HG03565 (cell line): Measurements from ENCODE around the gene SYCE1.
"Not testable (repeated sequence)": the region's sequence is repeated elsewhere in the genome, so short reads cannot be mapped to it uniquely, and the experiment has no call there.

ENCODE experiments used
- ATAC-seq: cut with Tn5 transposase; IDR thresholded peaks from one replicate; pipeline ENCODE4 v1.9.1; 2021; ENCODE audit warnings: mild to moderate bottlenecking, moderate library complexity; ENCODE audit not compliant: unreplicated experiment

SYCE1 gene

GRCh38 chr10:133565441-133566294 is at the start of gene SYCE1:
SYCE1 (minus strand) TSS chr10:133565583; CDS start chr10:133565529, 54 bp downstream.
- no peak for ATAC-seq

GRCh38 chr10:133614830-133615580 is 49.6 kb upstream of the SYCE1 start:
- no peak for ATAC-seq

GRCh38 chr10:133613699-133614098 is 48.3 kb upstream of the SYCE1 start:
- ATAC-seq = no peak

DNA sequence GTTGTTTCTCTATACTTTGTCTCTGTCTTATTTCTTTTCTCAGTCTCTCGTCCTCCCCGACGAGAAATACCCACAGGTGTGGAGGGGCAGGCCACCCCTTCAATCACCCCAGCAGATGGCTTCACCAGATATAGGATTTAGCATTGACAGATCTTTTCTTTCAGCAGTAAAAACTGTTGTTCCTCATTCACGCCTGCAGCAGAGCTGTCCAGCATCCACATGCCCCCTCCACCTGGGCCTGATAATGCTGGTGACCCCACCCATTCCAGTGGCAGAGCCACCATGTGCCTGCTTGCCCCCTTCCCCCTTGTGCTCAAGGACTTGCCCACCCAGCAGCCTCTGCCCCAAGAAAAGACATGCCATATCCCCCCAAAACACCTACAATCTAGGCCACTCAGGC is 45.7 kb upstream of the SYCE1 start:
- no peak for ATAC-seq

DNA sequence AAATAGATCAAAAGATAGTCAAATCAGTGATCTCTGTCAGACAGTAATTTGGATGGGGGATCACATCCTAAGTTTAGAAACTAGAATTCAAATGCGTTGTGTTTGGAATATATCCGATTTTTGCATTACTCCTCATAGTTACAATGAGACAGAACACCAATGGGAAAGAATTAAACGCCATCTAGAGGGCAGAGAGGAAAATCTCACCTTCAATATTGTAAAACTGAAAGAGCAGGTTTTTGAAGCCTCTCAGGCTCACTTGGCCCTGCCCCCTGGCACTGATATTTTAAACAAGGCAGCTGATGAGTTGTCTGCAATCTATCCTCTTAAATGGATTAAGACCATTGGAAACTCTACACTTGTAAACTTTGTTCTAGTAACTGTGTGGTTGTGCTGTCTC is 43.5 kb upstream of the SYCE1 start:
- no peak for ATAC-seq

DNA sequence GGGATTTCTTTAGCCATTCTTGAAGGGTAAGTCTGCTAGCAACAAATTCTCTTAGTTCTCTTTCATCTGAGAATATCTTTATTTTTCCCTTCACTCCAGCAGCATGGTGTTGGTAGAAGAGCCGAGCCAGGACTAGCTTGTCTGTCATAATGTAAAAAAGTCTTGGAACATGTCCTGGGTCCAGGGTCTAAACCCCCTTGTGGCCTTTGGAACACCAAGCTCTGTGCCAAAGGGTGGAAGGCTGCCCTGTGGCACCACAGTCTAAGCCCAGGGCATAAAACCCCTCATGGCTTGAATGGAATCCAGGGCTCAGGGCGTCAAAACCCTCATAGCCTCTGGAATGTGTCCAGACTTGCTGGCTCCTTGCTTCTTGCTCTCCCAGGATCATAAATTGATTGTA is 38.1 kb upstream of the SYCE1 start:
- not testable (repeated sequence) for ATAC-seq

GRCh38 chr10:133600657-133601056 is 35.3 kb upstream of the SYCE1 start:
- ATAC-seq = no peak

DNA sequence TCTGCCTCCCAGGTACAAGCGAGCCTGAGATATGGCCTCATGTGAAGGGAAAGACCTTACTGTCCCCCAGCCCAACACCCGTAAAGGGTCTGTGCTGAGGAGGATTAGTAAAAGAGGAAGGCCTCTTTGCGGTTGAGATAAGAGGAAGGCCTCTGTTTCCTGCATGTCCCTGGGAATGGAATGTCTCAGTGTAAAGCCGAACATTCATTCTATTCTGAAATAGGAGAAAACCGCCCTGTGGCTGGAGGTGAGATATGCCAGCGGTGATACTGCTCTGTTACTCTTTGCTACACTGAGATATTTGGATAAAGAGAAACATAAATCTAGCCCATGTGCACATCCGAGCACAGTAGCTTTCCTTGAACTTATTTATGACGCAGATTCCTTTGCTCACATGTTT is 34.5 kb upstream of the SYCE1 start:
- not testable (repeated sequence) for ATAC-seq

DNA sequence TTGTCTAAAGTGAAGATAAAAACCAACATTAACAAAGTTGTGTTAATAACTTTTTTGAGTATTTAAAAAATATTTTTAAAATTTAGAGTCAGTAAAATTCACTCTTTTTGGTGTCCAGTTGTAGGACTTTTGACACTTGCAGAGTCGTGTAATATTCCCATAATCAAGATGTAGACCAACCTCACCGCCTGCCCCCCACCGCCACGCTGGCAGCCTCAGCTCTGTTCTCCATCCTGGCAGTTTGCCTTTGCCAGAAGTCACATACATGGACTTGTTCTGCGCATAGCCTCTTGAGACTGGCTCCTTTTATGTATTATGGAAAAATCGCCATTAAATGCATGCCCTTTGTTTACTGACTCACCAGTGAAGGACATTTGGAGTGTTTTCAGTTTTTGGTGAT is 27.3 kb upstream of the SYCE1 start:
- ATAC-seq = no peak

DNA sequence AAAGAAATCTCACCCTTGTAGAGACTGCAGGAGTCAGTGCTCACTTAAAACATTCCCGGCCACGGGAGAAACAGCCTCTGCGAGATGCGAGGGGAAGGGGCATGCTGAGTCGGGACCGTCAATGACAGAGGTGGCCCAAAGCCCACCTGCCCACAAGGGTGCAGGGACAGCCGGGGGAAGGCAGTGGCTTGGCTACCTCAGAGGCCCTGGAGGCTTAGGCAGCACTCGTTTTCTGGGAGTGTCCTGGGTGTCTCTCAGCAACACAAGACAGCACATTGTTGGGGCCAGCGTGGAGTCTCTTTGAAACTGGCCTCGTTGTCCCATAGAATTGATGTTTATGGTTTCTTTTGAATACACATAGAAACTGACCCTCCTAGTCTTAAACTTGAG is 25.6 kb upstream of the SYCE1 start:
- no peak for ATAC-seq

- no peak for ATAC-seq
Measured at GRCh38 chr10:133590226-133590969, 25.0 kb upstream of the SYCE1 start.

- not testable (repeated sequence) for ATAC-seq
Measured at GRCh38 chr10:133577037-133577436, 11.7 kb upstream of the SYCE1 start.

GRCh38 chr10:133573460-133573859 is 8.1 kb upstream of the SYCE1 start:
- ATAC-seq = not testable (repeated sequence)

DNA sequence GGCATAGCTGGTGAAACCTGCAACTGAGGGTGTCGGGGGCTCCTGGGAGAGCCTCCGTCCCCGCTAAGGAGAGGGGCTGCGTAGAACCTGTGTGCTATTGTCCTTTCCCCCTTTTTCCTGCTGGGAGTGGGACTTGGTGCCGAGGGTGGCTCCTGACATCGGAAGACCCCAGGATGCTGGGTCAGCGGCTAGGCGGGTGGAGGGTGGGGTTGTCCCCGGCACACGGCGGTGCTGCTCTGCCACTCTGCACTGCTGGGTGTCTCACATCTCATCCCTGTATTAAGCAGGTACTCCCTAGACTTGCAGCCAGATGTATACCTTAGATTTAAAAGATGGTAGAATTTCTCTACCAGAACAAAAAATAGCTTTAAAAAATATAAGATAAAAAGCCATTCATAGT is 6.7 kb upstream of the SYCE1 start:
- ATAC-seq = not testable (repeated sequence)

DNA sequence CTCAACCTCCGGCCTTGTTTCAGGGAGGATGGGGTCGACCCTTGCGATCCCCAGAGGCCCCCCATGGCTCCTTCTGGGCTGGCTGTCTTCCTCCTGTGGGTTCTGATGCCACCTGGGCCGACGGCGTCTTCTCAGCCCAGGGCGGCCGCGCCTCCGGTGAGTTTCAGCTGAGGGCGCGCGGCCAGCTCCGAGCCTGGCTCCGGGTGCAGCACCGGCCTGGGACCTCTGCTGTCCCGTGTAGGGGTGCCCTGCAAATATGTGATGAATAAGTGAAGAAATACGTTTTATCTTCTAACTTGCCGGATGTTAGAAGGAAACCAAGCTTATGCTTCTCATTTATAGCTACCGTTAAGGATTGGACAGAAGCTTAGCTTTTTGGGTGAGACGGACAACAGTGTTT is 4.4 kb upstream of the SYCE1 start:
- ATAC-seq = not testable (repeated sequence)

GRCh38 chr10:133568831-133569527 is 3.6 kb upstream of the SYCE1 start:
- ATAC-seq = not testable (repeated sequence)

DNA sequence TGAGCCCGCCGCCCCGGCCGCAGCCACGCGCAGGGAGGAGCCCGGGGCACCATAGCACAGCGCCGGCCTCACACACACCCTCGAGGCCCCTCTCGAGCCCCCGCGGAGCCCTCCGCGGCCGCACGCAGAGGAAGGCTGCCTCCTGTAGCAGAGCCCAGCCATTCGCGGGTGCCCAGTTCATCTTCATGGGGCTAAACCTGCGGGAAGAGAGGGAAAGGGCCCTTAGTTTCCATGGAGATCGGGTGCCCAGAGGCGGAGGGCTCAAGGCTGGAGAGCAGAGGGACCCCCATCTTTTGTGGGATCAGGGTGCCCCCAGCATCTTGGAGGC is 2.9 kb upstream of the SYCE1 start:
- ATAC-seq = no peak

DNA sequence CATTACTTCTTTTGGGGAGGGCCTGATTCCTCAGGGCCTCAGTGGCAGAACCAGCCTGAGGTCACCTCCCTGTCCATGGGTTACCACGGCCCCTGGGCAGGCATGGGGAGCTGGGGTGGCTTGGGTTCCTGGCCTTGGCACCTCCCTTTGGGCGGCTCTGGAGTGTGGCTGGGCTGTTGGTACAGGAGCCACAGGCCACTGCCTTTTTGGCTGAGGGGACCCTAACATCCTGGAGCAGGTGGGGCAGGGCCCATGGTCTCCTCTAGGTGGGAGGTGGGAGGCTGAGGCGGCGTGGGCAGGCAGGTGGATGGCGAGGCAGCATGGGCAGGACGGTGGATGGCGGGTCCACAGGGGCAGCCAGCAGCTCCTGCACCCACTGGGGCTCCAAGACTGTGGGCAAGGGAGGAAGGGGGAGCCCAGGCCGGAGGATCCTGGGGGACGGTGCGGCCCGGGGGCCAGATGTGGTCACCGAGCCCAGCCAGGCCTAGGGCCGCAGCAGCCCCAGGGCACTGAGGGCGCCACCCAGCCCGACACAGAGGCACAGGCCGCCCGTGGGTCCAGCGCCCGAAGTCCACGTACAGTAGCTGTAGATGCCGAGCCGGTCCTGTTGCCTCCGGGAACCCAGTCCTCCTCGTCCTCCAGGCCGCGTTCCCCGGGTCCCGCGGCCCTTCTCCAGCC is 2.4 kb upstream of the SYCE1 start:
- no peak for ATAC-seq

- ATAC-seq = no peak
Measured at GRCh38 chr10:133567119-133567518, 1.7 kb upstream of the SYCE1 start.

DNA sequence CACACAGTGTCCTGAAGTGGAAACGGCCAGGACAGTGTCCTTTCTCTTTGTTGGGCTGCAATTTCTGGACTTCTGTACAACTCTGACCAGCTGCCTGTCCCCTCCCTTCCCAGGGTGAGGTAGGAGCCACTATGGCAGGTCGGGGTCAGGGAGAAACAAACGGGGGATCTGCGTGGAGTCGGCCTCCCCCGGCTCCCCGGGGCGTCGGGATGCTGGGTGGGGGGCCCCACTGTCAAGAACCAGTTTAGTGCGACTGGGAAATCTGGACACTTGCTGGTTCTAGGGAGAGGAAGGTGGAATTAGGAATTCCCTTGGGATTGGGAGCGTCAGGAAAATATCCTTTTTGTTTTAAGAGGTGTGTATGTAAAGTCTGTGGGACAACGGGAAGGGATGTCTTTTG is 567 bp downstream of the SYCE1 start:
- no peak for ATAC-seq
